Smooth muscle cell (in vitro differentiated cells): ENCODE measurements around the gene OPRL1. TPM values are rescaled to one million over a fixed set of nuclear protein-coding genes. Genes with fewer than 3 reads are reported as not detected.

Source experiments
- DNase-seq: peaks from one replicate; lab custom pipeline; 2025; ENCODE audit not compliant: unreplicated experiment; lab: John Stamatoyannopoulos, UW
- H2AFZ ChIP-seq: fragments of 200-600 bp; sonication (generic); 2 replicates; pipeline ENCODE4 v1.6.0; 2016; ENCODE audit warnings: antibody characterized with exemption, low read depth, mild to moderate bottlenecking
- H3F3A ChIP-seq: fragments of 200-600 bp; sonication (generic); 2 replicates; pipeline ENCODE4 v1.6.0; 2017; ENCODE audit warnings: antibody characterized with exemption, low read depth
- H3K27ac ChIP-seq: fragments of 200-600 bp; sonication (generic); 2 replicates; pipeline ENCODE4 v1.5.1; 2016; ENCODE audit warnings: low read depth, mild to moderate bottlenecking
- H3K27me3 ChIP-seq: fragments of 200-600 bp; sonication (generic); 2 replicates; pipeline ENCODE4 v1.6.1; 2016; ENCODE audit warnings: low read depth, mild to moderate bottlenecking
- H3K36me3 ChIP-seq: fragments of 200-600 bp; sonication (generic); 2 replicates; pipeline ENCODE4 v1.5.1; 2016; ENCODE audit warnings: low read depth
- H3K4me1 ChIP-seq: fragments of 200-600 bp; sonication (generic); 2 replicates; pipeline ENCODE4 v1.5.1; 2016; ENCODE audit warnings: low read depth
- H3K4me2 ChIP-seq: fragments of 200-600 bp; sonication (generic); 2 replicates; pipeline ENCODE4 v1.6.0; 2016; ENCODE audit warnings: mild to moderate bottlenecking
- H3K4me3 ChIP-seq: fragments of 200-600 bp; sonication (generic); 2 replicates; pipeline ENCODE4 v1.5.1; 2016; ENCODE audit warnings: mild to moderate bottlenecking
- H3K79me2 ChIP-seq: fragments of 200-600 bp; sonication (generic); 2 replicates; pipeline ENCODE4 v1.6.0; 2016; ENCODE audit warnings: low read depth, mild to moderate bottlenecking
- H3K9ac ChIP-seq: fragments of 200-600 bp; sonication (generic); 2 replicates; pipeline ENCODE4 v1.6.0; 2016; ENCODE audit warnings: low read depth
- H3K9me3 ChIP-seq: fragments of 200-600 bp; sonication (generic); replicated peaks from 2 replicates; pipeline ENCODE4 v1.5.1; 2016; ENCODE audit warnings: low read depth
- H4K20me1 ChIP-seq: fragments of 200-600 bp; sonication (generic); 2 replicates; pipeline ENCODE4 v1.6.0; 2016; ENCODE audit warnings: low read depth
- WGBS: methylation state at CpG from one replicate; pipeline ENCODE4 v1.1.7; 2016; ENCODE audit warnings: low lambda C conversion rate; 5-methylcytosine and 5-hydroxymethylcytosine counted together
- polyA plus RNA-seq: library from polyadenylated mRNA; unstranded; fragments of >200 nt; fragmentation: Nextera tagmentation; extraction: Ambion mirVana; gene quantifications from 2 replicates; pipeline ENCODE4 v1.2.1, GENCODE V29; 2016
- total RNA-seq: library from RNA; depleted of rRNA; stranded (reverse); fragments of >200 nt; gene quantifications from 2 replicates; pipeline ENCODE4 v1.2.3, GENCODE V29; 2014
- TF ChIP-seq, protein P1 (sequence below): fragments of 200-600 bp; sonication (generic); IDR thresholded peaks from 2 replicates; pipeline ENCODE4 v1.5.1; 2017; ENCODE audit warnings: borderline replicate concordance, mild to moderate bottlenecking, antibody characterized with exemption; ENCODE audit not compliant: insufficient read depth, poor library complexity, severe bottlenecking

The OPRL1 gene
- total and polyA plus RNA-seq, 2 experiments from 2014 or later: 3.1 to 6.4 TPM

DNA sequence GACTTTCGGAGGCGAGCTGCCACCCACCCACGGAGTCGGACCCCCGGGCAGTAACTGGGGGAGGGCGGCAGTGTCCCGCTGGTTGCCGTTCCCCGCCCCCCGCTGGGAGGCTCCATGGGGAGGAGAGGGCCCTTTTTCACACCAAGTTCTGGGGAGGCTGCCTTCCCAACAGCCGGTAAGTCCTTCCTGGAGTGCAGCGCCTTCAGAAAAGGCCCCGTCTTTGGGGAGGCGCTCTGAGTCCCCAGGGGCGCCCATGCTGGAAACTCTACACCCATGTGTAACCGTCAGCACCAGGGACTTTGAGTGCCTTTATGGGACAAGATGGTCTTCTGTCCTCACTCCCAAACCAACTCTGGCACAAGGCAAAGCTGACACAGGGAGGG is 30.0 kb upstream of the OPRL1 start:
- H3K4me1 ChIP-seq: peaks cover 4% of the 10 kb centered on the region
- H3K79me2 ChIP-seq: no peaks in the 10 kb centered on the region
- peaks cover under 1% of the 10 kb centered on the region for H3F3A ChIP-seq
- no peaks in the 10 kb centered on the region for H3K36me3 ChIP-seq
- no peak overlapping the region for H3K27ac ChIP-seq
- H3K4me2 ChIP-seq: peak overlapping the region; percentile 84
- peaks cover 9% of the 10 kb centered on the region for H3K27me3 ChIP-seq
- no peak overlapping the region for H3K9ac ChIP-seq
- H3K4me3 ChIP-seq: peak overlapping the region; percentile 46
- TF ChIP-seq, protein P1, sequence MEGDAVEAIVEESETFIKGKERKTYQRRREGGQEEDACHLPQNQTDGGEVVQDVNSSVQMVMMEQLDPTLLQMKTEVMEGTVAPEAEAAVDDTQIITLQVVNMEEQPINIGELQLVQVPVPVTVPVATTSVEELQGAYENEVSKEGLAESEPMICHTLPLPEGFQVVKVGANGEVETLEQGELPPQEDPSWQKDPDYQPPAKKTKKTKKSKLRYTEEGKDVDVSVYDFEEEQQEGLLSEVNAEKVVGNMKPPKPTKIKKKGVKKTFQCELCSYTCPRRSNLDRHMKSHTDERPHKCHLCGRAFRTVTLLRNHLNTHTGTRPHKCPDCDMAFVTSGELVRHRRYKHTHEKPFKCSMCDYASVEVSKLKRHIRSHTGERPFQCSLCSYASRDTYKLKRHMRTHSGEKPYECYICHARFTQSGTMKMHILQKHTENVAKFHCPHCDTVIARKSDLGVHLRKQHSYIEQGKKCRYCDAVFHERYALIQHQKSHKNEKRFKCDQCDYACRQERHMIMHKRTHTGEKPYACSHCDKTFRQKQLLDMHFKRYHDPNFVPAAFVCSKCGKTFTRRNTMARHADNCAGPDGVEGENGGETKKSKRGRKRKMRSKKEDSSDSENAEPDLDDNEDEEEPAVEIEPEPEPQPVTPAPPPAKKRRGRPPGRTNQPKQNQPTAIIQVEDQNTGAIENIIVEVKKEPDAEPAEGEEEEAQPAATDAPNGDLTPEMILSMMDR: no peak
- H4K20me1 ChIP-seq: peaks cover 6% of the 10 kb centered on the region
- 31% methylated on average over 14 of the region's 16 CpGs for WGBS
- no peaks in the 10 kb centered on the region for H3K9me3 ChIP-seq
- DNase-seq: peak; percentile 56
- H2AFZ ChIP-seq: no peak overlapping the region

DNA sequence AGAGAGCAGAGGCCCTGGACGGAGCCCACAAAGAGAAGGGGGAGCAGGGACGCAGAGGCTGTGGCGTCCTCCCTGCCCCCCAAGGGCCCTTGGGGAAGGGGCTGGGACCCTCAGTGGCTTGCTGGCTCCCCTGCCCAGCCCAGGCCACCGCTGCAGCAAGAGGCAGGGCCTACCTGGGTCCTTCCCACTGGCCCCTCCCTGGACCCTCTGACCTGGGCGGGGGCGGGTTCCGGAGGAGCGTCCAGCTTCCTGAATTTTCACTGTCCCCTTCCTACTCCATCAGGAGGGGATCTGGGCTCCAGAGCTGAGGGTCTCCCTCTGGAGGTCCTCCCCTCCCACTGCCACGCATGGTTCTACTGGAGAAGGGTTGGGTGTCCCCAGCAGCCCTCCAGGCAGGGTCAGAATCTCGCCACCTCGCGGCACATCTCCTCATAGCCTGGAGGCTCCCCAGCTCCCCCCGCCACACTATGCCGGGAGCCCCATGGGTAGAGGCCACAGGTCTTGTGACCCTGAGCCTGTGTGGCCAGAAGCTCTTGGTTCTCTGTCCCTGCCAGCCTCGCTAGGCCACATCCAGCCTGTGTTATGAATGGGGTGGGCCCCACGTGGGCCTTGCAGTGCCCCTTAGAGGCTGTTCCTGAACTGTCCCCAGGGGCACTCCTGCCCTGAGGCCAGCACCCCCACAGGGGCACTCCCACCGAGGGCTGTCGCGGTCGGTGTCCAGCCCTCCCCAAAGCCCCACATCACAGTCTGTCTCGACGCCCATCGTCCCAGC is 29.4 kb upstream of the OPRL1 start:
- Histone ChIP-seq H3K4me3 (no peak overlapping the region), H3K4me2 (peak overlapping the region; percentile 84), H3K4me1 (peaks cover 4% of the 10 kb centered on the region), H4K20me1 (peaks cover 6% of the 10 kb centered on the region), H3F3A (peaks cover 6% of the 10 kb centered on the region), H2AFZ (no peak overlapping the region), H3K9ac (no peak overlapping the region), H3K9me3 (no peaks in the 10 kb centered on the region), H3K79me2 (no peaks in the 10 kb centered on the region), H3K27ac (no peak overlapping the region), H3K36me3 (no peaks in the 10 kb centered on the region), H3K27me3 (peaks cover 9% of the 10 kb centered on the region)
- 87% methylated on average over 22 of the region's 23 CpGs for WGBS
- TF ChIP-seq, protein P1: no peak
- no peak for DNase-seq

GRCh38 chr20:64051033-64051452 is 28.8 kb upstream of the OPRL1 start:
- Histone ChIP-seq H3K27me3 (peaks cover 9% of the 10 kb centered on the region), H3K36me3 (no peaks in the 10 kb centered on the region), H3K27ac (no peak overlapping the region), H3K4me2 (no peak overlapping the region), H3F3A (peaks cover 11% of the 10 kb centered on the region), H3K4me1 (peaks cover 4% of the 10 kb centered on the region), H2AFZ (no peak overlapping the region), H3K79me2 (no peaks in the 10 kb centered on the region), H3K9me3 (no peaks in the 10 kb centered on the region), H4K20me1 (peaks cover 6% of the 10 kb centered on the region), H3K9ac (no peak overlapping the region), H3K4me3 (no peak overlapping the region)
- DNase-seq: no peak
- TF ChIP-seq, protein P1: no peak
- 91% methylated on average over 11 of the region's 11 CpGs for WGBS
